Measurements from ENCODE around the gene CTNNBIP1.

DNA sequence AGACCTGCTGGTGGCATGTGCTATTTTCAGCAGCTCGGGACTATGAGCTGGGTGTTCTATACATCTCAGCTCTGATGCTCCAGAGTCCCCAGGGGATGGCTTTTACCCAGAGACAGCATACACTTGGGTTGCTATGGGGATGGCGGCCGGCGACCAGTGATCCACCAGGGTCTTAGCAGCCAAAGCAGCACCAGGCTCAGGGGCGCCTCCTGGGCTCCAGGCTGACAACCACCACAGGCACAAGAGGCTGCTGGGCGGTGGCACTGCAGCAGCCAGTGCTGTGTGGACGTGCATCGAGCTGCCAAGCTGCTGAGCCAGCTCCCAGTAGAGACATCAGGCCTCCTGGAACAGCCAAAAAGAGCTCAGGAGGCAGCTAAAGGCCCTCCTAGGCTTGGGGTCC lies 48.7 kb downstream of the CTNNBIP1 start:
- TF ChIP-seq CTCF (IDR thresholded peaks at IDR 0.05): no peak
- TF ChIP-seq EP300 (IDR thresholded peaks at IDR 0.05): no peak
- TF ChIP-seq POLR2A (IDR thresholded peaks at IDR 0.05): no peak

All from sigmoid colon (tissue), 4 donors.